Ramos (cell line): ENCODE measurements around the gene VPS35L.
"Not testable (repeated sequence)": the region's sequence is repeated elsewhere in the genome, so short reads cannot be mapped to it uniquely, and the experiment has no call there.

ENCODE experiments used
- in situ Hi-C: fragments of 300-500 bp; cut with MboI; formaldehyde crosslinking; loops from one replicate; pipeline ENCODE4 v1.14.3; 2022; ENCODE audit warnings: low sequenced_read_pairs; ENCODE audit not compliant: unreplicated experiment

Gene VPS35L

DNA sequence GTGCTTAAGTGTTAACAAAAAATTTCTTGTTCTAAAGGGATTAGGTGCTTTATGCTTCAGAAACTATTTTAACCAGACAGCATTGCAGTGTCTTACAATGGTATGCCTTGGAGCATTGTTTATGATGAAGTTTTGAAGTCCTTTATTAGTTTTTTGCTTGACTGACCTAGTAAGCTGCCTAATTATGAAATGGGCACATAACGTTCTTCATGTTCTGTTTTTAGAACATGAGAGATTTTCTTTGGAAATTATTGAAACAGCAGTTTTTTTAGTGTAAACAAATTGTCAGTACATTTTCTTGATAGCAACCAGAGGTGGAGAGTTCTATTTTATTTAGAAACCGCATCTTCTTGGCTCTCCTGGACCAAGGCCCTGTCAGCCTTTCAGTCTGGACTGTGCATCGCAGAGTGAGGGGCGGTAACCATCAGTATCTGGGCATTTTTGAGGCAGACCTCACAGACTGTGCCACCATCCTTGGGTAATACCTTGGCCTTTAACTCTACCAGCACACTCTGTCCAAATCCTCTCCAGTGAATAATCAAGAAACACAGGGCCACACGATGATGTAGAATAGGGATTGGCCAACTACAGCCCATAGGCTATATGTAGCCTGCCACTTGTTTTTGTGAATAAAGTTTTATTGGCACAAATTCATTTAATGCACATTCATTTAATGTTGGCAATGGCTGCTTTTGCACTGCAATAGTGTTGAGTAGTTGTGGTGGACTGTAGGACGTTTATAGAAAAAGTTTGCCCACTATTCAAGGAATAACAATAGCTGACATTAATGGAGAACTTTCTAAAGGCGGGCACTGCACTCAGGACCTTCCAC, 81.1 kb downstream of the VPS35L start:
- in situ Hi-C loops = no loop called here

- in situ Hi-C loops = no loop called here
These were observed 84.5 kb downstream of the VPS35L start for GRCh38 chr16:19639986-19640421.

GRCh38 chr16:19642501-19642900, 87.0 kb downstream of the VPS35L start:
- in situ Hi-C loops = no loop called here

GRCh38 chr16:19644877-19645276, 89.4 kb downstream of the VPS35L start:
- in situ Hi-C loops = no loop called here

DNA sequence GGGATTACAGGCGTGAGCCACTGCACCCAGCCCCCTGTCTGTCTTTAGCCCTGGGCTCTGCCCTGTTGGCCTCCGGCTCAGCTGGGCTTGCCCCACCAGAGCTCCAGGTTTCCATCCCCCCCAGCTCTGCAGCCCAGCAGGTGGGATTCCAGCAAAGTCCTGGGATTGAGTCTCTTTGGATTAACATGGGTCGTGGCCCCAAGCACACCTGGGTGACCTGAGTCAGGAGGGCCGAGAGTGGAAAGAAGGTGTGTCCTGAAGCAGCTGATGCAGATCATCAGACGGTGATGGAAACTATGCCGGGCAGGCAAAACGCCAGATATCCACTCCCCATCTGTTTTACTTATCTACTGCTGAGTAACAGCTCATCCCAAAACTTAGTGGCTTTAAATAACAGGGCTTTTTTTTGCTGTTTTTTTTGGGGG, 90.1 kb downstream of the VPS35L start:
- in situ Hi-C loops = no loop called here

- in situ Hi-C loops = no loop called here
These were observed 94.5 kb downstream of the VPS35L start for GRCh38 chr16:19649980-19650379.

- in situ Hi-C loops = no loop called here
These were observed 98.6 kb downstream of the VPS35L start for GRCh38 chr16:19654147-19654546.

DNA sequence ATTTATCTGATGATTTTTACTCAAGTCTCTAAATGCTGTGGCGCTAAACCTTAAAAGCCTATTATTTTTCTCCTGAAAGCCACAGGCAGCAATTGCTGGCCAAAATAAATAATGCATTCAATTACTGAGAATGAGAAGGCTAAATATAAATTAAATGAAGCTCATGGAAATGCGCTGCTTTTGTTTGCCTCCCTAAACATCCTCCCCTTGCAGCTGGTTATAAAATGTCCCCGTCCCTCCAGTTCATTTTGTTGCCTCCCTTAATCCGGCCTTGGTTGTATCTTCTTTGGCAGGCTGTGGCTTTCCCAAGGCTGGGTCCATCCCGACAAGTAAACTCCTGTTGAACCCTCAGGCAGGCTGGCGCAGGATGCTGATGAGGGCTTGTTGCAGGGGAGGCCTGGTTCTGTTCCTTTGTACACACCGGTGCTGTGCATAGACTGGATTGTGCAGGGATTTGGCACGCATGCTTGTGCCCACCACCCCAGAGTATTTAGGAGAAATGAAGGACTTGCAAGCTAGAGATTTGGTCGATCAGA, 99.8 kb downstream of the VPS35L start:
- in situ Hi-C loops = no loop called here

DNA sequence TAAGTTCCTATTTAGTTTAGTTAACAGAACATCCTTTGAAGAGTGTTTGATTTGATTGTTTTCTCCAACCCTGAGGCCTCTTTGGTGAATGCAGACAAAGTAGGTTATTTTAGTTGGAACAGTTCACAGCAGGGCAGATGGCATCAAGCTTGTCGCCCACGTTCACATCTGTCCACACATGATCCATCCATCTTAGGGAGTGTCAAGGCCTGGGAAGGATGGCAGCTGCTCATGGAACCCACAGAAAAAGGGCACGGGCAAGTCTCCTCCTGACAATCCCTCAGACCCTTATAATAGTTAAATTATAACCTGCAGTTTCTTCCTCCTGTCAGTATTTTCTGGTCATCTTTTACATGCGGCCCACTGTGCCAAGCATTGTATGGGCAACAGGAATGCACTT, 102.3 kb downstream of the VPS35L start:
- in situ Hi-C loops = no loop called here

DNA sequence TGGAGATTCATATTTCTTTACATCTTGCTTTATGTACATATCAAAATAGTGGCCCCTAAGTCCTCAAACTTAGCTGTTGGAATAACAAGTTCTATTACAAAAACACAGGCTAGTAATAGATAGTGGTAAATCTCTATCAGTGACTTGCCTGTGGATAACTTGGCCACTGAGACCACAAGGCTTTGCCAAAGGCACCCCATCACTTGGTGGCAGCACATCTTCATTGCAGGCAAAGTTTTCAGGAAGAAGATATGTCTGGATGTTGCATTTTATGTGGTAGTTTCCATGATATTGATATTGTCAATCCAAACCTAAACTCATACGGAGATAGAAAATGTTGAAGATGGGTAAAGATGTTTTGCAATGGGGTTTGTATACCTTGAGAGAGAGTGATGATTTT, 104.1 kb downstream of the VPS35L start:
- in situ Hi-C loops = no loop called here

DNA sequence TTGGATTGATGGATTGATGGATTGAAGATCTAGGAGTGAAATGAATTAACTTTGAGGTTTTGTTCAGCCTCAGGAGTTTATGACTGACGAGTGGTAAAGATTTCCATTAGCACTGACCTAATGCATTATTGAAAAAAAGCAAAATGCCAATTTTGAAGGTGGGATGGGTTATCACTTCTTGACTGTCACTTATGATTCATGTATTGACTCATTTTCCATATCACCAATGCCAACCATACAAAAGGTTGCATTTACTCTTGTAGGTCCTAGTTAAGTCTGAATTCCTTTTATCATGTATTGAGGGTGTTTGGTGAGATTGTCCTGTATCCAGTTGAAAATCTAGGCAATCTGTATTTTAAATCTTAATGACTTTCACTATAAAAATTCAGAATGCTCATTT, 104.9 kb downstream of the VPS35L start:
- in situ Hi-C loops = no loop called here

DNA sequence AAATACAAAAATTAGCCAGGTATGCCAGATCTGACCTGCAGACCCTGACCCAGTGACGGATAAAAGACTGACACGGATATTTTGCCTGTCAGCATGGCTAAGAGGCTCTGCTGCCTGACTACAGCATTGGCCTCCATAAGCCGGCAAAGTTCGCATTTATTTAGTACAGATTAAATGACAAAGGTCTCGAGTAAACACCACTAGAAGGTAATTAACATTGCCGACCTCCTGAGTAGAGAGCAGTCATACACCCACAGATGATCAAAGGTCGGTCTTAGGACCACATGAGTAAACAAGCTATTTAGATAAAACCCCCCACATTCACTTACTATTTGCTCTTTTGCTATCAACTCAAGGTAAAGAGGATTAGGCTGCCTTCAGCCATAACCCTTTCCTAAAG, 106.8 kb downstream of the VPS35L start:
- in situ Hi-C loops = no loop called here

- in situ Hi-C loops = no loop called here
These were observed 108.7 kb downstream of the VPS35L start for GRCh38 chr16:19664166-19664565.

GRCh38 chr16:19665313-19665712, 109.8 kb downstream of the VPS35L start:
- in situ Hi-C loops = not testable (repeated sequence)

- in situ Hi-C loops = no loop called here
These were observed 111.0 kb downstream of the VPS35L start for GRCh38 chr16:19666477-19666876.

DNA sequence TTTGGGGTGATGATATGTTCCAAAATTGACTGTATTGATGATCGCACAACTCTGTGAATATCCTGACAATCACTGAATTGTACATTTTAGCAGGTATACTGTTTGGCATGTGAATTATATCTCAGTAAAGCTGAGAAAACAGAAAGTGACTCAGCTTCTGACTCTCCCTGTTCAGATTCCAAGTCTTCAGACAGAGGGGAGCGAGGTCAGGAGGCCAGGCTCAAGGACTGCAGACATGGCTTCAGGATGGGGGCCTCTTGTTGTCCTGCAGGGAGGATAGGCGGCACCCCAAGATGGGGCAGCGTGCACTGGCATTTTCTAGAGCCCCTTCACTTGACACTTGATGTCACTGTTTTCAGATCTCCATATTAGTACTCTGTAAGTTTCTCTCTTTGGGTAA, 116.9 kb downstream of the VPS35L start:
- in situ Hi-C loops = no loop called here

GRCh38 chr16:19674485-19674884, 119.0 kb downstream of the VPS35L start:
- in situ Hi-C loops = no loop called here

GRCh38 chr16:19677402-19677801, 121.9 kb downstream of the VPS35L start:
- in situ Hi-C loops = no loop called here

- in situ Hi-C loops = no loop called here
These were observed 123.3 kb downstream of the VPS35L start for GRCh38 chr16:19678804-19679203.

GRCh38 chr16:19679281-19679680, 123.8 kb downstream of the VPS35L start:
- in situ Hi-C loops = not testable (repeated sequence)

DNA sequence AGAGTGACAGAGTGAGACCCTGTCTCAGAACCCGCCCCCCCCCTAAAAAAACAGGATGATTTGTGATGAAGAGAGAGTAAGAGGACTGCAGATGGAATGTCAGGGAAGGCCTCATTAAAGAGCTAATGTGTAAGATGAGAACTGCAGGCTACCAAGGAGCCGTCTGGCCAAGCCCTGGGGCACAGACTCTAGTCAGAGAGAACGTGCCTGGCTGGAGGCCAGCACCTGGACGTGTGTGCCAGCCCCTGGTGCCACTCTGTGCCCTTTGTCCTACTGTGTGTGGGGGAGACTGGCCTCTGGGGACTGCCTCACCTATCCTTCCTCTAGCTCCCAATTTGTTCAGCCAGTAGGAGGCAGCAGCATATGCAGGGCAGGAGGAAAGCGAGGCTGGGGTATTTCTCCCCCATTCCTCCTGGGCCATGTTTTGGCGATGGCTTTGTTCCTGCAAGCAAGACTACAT, 125.4 kb downstream of the VPS35L start:
- in situ Hi-C loops = no loop called here

DNA sequence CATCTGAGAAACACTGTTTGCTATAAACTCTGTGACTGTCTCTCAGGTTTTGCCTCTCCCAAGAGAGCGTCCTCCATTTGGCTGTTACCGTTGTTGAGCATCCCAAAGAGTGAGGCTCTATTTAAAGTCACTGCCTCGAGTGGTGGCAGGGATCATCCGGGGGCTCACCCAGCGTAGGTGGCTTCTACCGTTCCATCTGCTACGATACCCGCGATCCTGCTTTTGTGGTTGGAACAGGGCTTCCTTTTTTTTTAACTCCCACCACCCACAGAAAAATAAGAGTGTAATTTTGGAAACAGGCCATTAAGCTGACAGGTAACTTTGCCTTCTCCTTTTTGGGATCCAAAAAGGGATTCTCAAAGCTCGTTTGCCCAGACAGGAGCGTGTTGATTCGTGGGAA, 126.1 kb downstream of the VPS35L start:
- in situ Hi-C loops = no loop called here
